ENCODE data around the gene JUNB. TPM values are rescaled to one million over a fixed set of nuclear protein-coding genes. Genes with fewer than 3 reads are reported as not detected.

Gene JUNB
- total RNA-seq (2022; extraction: Qiagen RNA extraction) = 115 to 209 TPM (median 173 TPM) in 5 replicates

GRCh38 chr19:12791345-12792050, at the start of gene JUNB:
Gene JUNB, plus strand, starts transcription at chr19:12791486. Its CDS starts 286 bp downstream, at chr19:12791772.

GRCh38 chr19:12751635-12752034, 39.7 kb upstream of the JUNB start, which contains the start of gene BEST2:
Gene BEST2, plus strand, starts transcription at chr19:12751791. Its CDS starts 802 bp downstream, at chr19:12752593.

GRCh38 chr19:12774588-12775555, 16.4 kb upstream of the JUNB start, which contains the start of gene HOOK2:
Gene HOOK2, minus strand, starts transcription at chr19:12775552. Its CDS starts 103 bp downstream, at chr19:12775449.

GRCh38 chr19:12801466-12802266, 10.4 kb downstream of the JUNB start, which contains the start of the genes PRDX2 and THSD8:
Gene PRDX2, minus strand, starts transcription at chr19:12801800. Its CDS starts 539 bp downstream, at chr19:12801261.
Gene THSD8, plus strand, starts transcription at chr19:12802069. Its CDS starts 3 bp downstream, at chr19:12802072.

GRCh38 chr19:12806242-12807081, 15.2 kb downstream of the JUNB start, which contains the start of gene RNASEH2A:
Gene RNASEH2A, plus strand, starts transcription at chr19:12806584. Its CDS starts 90 bp downstream, at chr19:12806674.

GRCh38 chr19:12834566-12834943, 43.3 kb downstream of the JUNB start, which contains the start of gene RTBDN:
Gene RTBDN, minus strand, starts transcription at chr19:12834579. Its CDS starts 4,600 bp downstream, at chr19:12829979.

GRCh38 chr19:12838182-12838885, 47.0 kb downstream of the JUNB start, which contains the start of gene MAST1:
Gene MAST1, plus strand, starts transcription at chr19:12838515. Its CDS starts 58 bp downstream, at chr19:12838573.

Other genes starting within 250 kb of the JUNB start
- 1.4 to 2.5 TPM (median 1.7 TPM) in 5 replicates for gene ZNF564, start 240.0 kb upstream of the JUNB start, total RNA-seq (2022; extraction: Qiagen RNA extraction)
- 0.29 to 0.89 TPM (median 0.77 TPM) in 5 replicates for gene ZNF490, start 180.7 kb upstream of the JUNB start, total RNA-seq (2022; extraction: Qiagen RNA extraction)
- 4.1 to 6.0 TPM (median 4.9 TPM) in 5 replicates for gene ZNF791, start 180.6 kb upstream of the JUNB start, total RNA-seq (2022; extraction: Qiagen RNA extraction)
- 15.8 to 20.2 TPM (median 19.2 TPM) in 5 replicates for gene MAN2B1, start 124.7 kb upstream of the JUNB start, total RNA-seq (2022; extraction: Qiagen RNA extraction)
- gene WDR83, start 124.7 kb upstream of the JUNB start, total RNA-seq (2022; extraction: Qiagen RNA extraction) = 8.6 to 11.4 TPM (median 9.1 TPM) in 5 replicates
- 34.7 to 50.4 TPM (median 49.3 TPM) in 5 replicates for gene DHPS, start 109.6 kb upstream of the JUNB start, total RNA-seq (2022; extraction: Qiagen RNA extraction)
- not detected in 5 replicates for gene GNG14, start 103.5 kb upstream of the JUNB start, total RNA-seq (2022; extraction: Qiagen RNA extraction)
- gene FBXW9, start 94.9 kb upstream of the JUNB start, total RNA-seq (2022; extraction: Qiagen RNA extraction) = 9.1 to 14.4 TPM (median 12.9 TPM) in 5 replicates
- 24.4 to 36.5 TPM (median 34.0 TPM) in 5 replicates for gene TNPO2, start 67.6 kb upstream of the JUNB start, total RNA-seq (2022; extraction: Qiagen RNA extraction)
- 151 to 217 TPM (median 202 TPM) in 5 replicates for gene TRIR, start 56.8 kb upstream of the JUNB start, total RNA-seq (2022; extraction: Qiagen RNA extraction)
- gene GET3, start 54.0 kb upstream of the JUNB start, total RNA-seq (2022; extraction: Qiagen RNA extraction) = 78.1 to 102 TPM (median 96.8 TPM) in 5 replicates
- gene BEST2, start 39.7 kb upstream of the JUNB start, total RNA-seq (2022; extraction: Qiagen RNA extraction) = 1.5 to 2.3 TPM (median 1.8 TPM) in 5 replicates
- 9.6 to 11.8 TPM (median 10.1 TPM) in 5 replicates for gene HOOK2, start 15.9 kb upstream of the JUNB start, total RNA-seq (2022; extraction: Qiagen RNA extraction)
- gene PRDX2, start 10.3 kb downstream of the JUNB start, total RNA-seq (2022; extraction: Qiagen RNA extraction) = 0.33 to 0.87 TPM (median 0.68 TPM) in 4 of 5 replicates, not detected in the other
- 7.7 to 15.0 TPM (median 11.7 TPM) in 4 of 5 replicates, not detected in the other for gene THSD8, start 10.6 kb downstream of the JUNB start, total RNA-seq (2022; extraction: Qiagen RNA extraction)
- gene RNASEH2A, start 15.1 kb downstream of the JUNB start, total RNA-seq (2022; extraction: Qiagen RNA extraction) = 39.1 to 48.3 TPM (median 46.8 TPM) in 5 replicates
- gene RTBDN, start 43.1 kb downstream of the JUNB start, total RNA-seq (2022; extraction: Qiagen RNA extraction) = 0.22 to 0.48 TPM (median 0.33 TPM) in 3 of 5 replicates, not detected in the others
- 1.4 to 2.6 TPM (median 1.9 TPM) in 5 replicates for gene MAST1, start 47.0 kb downstream of the JUNB start, total RNA-seq (2022; extraction: Qiagen RNA extraction)
- 26.6 to 32.2 TPM (median 29.9 TPM) in 5 replicates for gene DNASE2, start 90.0 kb downstream of the JUNB start, total RNA-seq (2022; extraction: Qiagen RNA extraction)
- gene KLF1, start 95.7 kb downstream of the JUNB start, total RNA-seq (2022; extraction: Qiagen RNA extraction) = 0.10 TPM in 1 of 5 replicates, not detected in the others
- 8.7 to 10.3 TPM (median 9.7 TPM) in 5 replicates for gene GCDH, start 99.7 kb downstream of the JUNB start, total RNA-seq (2022; extraction: Qiagen RNA extraction)
- 0.42 to 0.75 TPM (median 0.58 TPM) in 5 replicates for gene SYCE2, start 127.8 kb downstream of the JUNB start, total RNA-seq (2022; extraction: Qiagen RNA extraction)
- gene FARSA, start 142.2 kb downstream of the JUNB start, total RNA-seq (2022; extraction: Qiagen RNA extraction) = 59.9 to 78.1 TPM (median 68.9 TPM) in 5 replicates
- gene CALR, start 147.1 kb downstream of the JUNB start, total RNA-seq (2022; extraction: Qiagen RNA extraction) = 493 to 527 TPM (median 508 TPM) in 5 replicates
- 69.3 to 81.9 TPM (median 80.5 TPM) in 5 replicates for gene RAD23A, start 154.4 kb downstream of the JUNB start, total RNA-seq (2022; extraction: Qiagen RNA extraction)
- 31.0 to 58.2 TPM (median 54.0 TPM) in 5 replicates for gene GADD45GIP1, start 165.7 kb downstream of the JUNB start, total RNA-seq (2022; extraction: Qiagen RNA extraction)
- 0.09 to 0.12 TPM in 2 of 5 replicates, not detected in the others for gene DAND5, start 178.1 kb downstream of the JUNB start, total RNA-seq (2022; extraction: Qiagen RNA extraction)
- gene NFIX, start 204.0 kb downstream of the JUNB start, total RNA-seq (2022; extraction: Qiagen RNA extraction) = 2.5 to 4.3 TPM (median 3.8 TPM) in 5 replicates

Measured in A549 treated with Mapracorat at 1 μM for 4 hours (cell line).